Measurements from ENCODE around the gene SSR2.
"Not testable (repeated sequence)": the region's sequence is repeated elsewhere in the genome, so short reads cannot be mapped to it uniquely, and the experiment has no call there.

The SSR2 gene

GRCh38 chr1:156048663-156049258 lies 28.0 kb upstream of the SSR2 start:
- no peak for DNase-seq (ENCODE audit: low read depth)

- DNase-seq (ENCODE audit: low read depth) = no peak
These were observed 24.3 kb upstream of the SSR2 start for GRCh38 chr1:156045076-156045475.

GRCh38 chr1:156042828-156043227 lies 22.1 kb upstream of the SSR2 start:
- DNase-seq (ENCODE audit: low read depth) = no peak

- DNase-seq (ENCODE audit: low read depth) = not testable (repeated sequence)
These were observed 14.2 kb upstream of the SSR2 start for GRCh38 chr1:156034991-156035390.

- no peak for DNase-seq (ENCODE audit: low read depth)
These were observed 12.3 kb upstream of the SSR2 start for GRCh38 chr1:156033011-156033410.

GRCh38 chr1:156026588-156026987 lies 5.8 kb upstream of the SSR2 start:
- no peak for DNase-seq (ENCODE audit: low read depth)

GRCh38 chr1:156025876-156026275 lies 5.1 kb upstream of the SSR2 start:
- DNase-seq (ENCODE audit: low read depth) = no peak

- DNase-seq (ENCODE audit: low read depth) = no peak
These were observed 4.0 kb upstream of the SSR2 start for GRCh38 chr1:156024801-156025200.

GRCh38 chr1:156021954-156022353 lies 1.2 kb upstream of the SSR2 start:
- no peak for DNase-seq (ENCODE audit: low read depth)

- no peak for DNase-seq (ENCODE audit: low read depth)
These were observed 310 bp upstream of the SSR2 start for GRCh38 chr1:156021093-156021428.

- no peak for DNase-seq (ENCODE audit: low read depth)
These were observed 832 bp downstream of the SSR2 start for GRCh38 chr1:156019946-156020292.

GRCh38 chr1:156014829-156015228 lies 5.9 kb downstream of the SSR2 start:
- DNase-seq (ENCODE audit: low read depth) = no peak

GRCh38 chr1:156012051-156012817 lies 8.5 kb downstream of the SSR2 start:
- no peak for DNase-seq (ENCODE audit: low read depth)

- no peak for DNase-seq (ENCODE audit: low read depth)
These were observed 11.3 kb downstream of the SSR2 start for GRCh38 chr1:156009404-156009803.

GRCh38 chr1:156006666-156007376 lies 13.9 kb downstream of the SSR2 start:
- no peak for DNase-seq (ENCODE audit: low read depth)

- DNase-seq (ENCODE audit: low read depth) = peak; percentile 5
These were observed 15.7 kb downstream of the SSR2 start for GRCh38 chr1:156004843-156005584.

GRCh38 chr1:156003923-156004188 lies 16.9 kb downstream of the SSR2 start:
- DNase-seq (ENCODE audit: low read depth) = no peak

GRCh38 chr1:156002188-156002911 lies 18.4 kb downstream of the SSR2 start:
- no peak for DNase-seq (ENCODE audit: low read depth)

- DNase-seq (ENCODE audit: low read depth) = no peak
These were observed 19.0 kb downstream of the SSR2 start for GRCh38 chr1:156001662-156002171.

- no peak for DNase-seq (ENCODE audit: low read depth)
These were observed 19.6 kb downstream of the SSR2 start for GRCh38 chr1:156001021-156001661.

- no peak for DNase-seq (ENCODE audit: low read depth)
These were observed 20.8 kb downstream of the SSR2 start for GRCh38 chr1:155999964-156000363.

GRCh38 chr1:155996166-155996565 lies 24.6 kb downstream of the SSR2 start:
- DNase-seq (ENCODE audit: low read depth) = no peak

Data from activated T-helper 1 cell treated with Interleukin-2 at 50 U/mL for 16 hours (primary cell).